A172 (cell line): ENCODE measurements around the gene KRT1. TPM values are rescaled to one million over a fixed set of nuclear protein-coding genes. Genes with fewer than 3 reads are reported as not detected.
"Not testable (repeated sequence)": the region's sequence is repeated elsewhere in the genome, so short reads cannot be mapped to it uniquely, and the experiment has no call there.

Source experiments
- DNase-seq: peaks from one replicate; pipeline ENCODE4 v3.0.0-alpha.2; 2015; ENCODE audit warnings: low spot score
- total RNA-seq: library from RNA; depleted of rRNA; stranded (reverse); fragments of >200 nt; shearing (Covaris generic); gene quantifications from 2 replicates; pipeline ENCODE4 v1.2.3, GENCODE V29; 2014

Gene KRT1
- total RNA-seq, 1 experiment from 2014 or later, result not detected

DNA sequence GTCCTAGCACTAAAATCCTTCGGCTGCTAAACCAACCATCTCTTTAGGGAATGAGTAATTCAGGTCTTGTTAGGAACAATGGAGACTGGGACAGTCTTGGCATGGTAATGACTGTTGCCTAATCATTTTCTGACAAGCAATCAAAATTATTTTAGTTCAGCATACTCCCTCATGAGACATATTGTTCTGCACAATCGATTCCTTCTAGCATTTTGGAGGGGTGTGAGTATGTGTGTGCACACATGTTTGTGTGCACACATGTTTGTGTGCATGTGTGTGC is 2.1 kb upstream of the KRT1 start:
- DNase-seq, result no peak

DNA sequence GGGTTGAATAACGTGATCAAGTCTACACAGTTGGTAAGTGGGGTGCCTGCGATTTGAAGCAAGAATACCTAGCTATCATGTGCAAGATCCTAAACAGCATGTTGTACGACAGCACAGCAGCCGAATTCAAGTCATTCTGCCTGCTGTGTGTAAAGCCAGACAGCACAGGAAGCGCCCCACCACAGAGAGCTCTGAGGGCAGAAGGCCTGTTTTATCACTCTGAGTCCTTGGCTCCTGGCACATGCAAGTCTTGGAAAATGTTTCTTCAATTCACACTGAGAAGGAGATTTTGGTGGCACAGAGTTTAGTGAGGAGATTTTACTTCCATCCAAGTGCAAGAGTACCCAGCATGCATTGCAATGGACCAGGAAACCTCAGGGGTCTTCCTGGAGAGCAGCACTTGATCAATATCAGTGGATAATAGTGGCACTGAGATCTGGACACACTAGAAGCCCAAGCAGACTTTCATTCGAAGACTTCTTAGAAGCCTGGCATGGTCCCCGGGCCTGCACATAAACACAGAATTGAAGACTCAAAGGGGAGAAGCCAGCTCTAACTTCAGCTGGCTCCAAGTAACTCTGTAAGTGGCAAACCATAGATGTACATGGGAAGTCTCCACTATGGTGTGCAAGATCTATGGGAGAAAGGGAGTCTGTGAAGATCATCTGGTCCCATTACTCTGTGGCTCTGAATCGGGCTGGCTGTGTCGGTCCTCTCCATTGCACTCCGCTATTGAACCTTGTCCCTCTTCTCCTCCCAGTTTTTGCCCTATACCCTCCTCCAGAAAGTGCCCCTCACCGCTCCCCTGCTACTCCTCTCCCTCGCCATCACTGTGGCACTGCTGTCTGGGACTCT is 1.5 kb upstream of the KRT1 start:
- no peak for DNase-seq

DNA sequence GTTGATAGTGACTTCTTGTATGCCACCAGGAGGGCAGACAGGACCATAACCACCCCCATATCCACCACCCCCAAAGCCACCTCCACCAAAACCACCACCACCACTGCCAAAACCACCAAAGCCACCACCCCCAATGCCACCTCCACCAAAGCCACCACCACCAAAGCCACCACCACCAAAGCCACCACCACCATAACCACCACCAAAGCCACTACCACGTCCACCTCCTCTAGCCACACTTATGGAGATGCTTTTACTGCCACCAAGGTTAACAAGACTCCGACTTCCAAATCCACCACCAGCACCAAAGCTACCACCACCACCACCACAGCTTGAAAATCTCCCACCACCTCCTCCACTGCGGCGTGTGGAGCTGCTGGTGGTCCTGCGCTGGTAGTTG is 332 bp downstream of the KRT1 start:
- DNase-seq, result no peak

DNA sequence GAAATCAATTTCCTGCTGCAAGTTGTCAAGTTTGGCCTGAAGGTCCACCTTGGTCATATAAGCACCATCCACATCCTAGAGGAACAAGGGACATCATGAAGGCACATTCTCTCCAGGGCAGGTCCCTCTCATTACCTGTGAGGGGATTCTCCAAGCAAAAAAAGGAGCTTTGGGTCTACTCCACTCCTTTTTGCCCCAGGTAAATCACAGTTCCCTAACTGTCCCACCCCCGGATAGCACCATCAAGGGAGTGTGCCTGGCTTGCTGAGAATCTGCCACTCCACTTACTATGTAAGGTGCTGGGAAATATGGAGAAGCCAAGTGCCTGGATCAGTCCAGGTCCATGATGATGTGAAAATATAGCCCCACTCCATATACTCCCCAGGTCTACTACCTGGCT is 2.5 kb downstream of the KRT1 start:
- no peak for DNase-seq

DNA sequence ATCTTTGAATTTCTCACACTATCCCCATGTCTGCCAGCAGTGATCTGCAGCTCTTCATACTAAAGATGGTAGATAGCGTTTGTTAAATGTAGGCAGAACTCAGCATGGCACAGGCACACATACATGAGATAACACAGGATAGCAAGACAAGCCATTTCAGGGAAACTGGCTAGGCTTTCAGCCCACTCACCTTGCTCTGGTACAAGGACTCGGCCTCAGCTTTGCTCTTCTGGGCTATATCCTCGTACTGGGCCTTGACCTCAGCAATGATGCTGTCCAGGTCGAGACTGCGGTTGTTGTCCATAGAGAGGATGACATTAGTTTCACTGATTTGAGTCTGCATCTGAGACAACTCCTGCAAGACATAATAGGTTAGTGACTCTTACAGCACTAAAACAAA is 3.1 kb downstream of the KRT1 start:
- no peak for DNase-seq

DNA sequence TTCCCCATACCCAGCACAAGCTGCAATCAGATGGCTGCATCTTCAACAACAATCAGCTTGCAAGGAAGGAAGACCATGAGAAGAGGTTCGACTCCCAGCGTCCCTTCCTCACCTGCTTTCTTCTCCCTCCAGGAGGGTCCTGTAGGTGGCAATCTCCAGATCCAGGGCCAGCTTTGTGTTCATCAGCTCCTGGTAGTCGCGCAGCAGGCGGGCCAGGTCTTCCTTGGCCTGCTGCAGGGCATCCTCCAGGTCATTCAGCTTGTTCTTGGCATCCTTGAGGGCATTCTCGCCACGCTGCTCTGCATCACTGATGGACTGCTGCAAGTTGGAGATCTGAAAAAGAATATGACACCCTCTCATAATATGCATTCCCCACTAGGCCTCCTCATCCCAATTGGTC is 4.0 kb downstream of the KRT1 start:
- no peak for DNase-seq

DNA sequence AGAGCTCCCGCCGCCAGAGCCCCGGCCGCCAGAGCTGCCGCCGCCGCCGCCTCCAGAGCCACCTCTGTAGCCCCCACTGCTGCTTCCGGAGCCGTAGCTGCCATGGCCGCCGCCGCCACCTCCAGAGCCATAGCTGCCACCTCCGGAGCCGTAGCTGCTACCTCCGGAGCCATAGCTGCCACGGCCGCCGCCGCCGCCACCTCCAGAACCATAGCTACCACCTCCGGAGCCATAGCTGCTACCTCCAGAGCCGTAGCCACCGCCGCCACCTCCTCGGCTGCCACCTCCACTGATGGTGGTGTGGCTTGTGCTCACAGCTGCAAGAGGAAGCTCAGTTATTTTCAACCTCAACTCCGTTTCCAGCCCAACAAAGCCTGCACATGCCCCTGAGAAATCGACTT is 4.9 kb downstream of the KRT1 start:
- no peak for DNase-seq

DNA sequence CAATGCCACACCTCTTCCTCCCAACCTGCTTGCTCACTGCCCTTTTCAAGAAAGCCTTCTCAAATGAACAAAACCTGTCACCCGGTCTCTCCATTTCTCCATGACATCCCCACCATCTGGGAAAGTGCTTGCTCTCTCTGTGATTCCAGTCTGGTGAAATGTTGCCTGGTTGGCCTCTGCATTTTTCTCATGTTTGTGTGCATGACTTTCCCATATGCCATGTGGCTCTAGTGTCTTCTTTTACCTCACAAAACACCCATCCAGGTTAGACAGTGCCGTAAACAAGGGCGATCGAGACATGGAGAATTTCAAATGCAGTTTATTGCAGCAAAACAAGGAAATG is 5.8 kb downstream of the KRT1 start:
- no peak for DNase-seq

DNA sequence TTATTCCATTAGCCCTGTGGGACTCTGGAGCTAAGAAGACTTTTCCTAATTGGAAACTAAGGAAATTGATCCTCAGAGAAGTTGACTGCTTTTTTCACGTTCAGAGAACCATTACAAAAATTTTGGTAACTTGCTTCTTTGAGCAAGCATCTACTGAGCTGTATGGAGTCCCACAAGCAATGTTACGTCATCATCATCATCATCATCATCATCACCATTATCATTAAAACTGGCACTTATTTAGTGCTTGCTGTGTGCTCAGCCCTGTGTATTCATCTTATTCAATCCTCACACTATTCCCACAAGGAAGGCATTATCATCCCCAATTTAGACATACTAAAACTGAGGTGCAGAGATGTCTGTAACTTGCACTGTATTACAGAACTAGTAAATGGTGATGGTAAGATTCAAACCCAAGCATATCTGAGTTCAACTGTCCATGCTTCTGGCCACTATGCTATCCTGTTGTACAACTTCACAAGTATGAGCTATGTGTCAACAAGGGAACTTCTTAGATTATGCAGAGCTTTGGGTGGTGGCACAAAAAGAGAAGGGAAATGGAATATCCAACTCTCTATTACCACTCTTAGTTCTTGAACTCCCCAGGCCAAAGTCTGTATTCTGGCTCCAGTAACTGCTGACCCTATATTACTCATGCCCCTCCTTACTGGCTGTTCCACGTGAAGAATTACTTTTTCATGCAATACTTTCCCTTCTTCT is 6.3 kb downstream of the KRT1 start:
- no peak for DNase-seq

DNA sequence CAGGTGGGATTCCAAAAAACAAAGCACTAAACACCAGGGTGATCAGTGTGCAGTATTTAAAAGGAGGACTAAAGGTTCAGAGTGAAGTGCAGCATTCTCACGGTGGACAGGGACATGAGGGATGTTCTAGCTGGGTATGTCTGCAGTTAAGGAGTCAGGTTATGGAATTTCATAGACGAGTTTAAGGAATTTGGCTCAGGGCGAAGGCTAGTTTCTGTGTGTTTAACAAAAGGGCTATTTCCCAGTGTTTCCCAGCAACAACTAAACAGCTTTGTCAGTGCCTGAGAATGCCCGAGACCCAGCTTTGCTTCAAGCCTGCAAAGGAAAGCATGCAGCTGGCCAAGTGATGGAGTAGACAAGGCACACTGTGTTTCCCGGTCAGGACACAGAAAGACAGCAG is 7.0 kb downstream of the KRT1 start:
- DNase-seq, result no peak

DNA sequence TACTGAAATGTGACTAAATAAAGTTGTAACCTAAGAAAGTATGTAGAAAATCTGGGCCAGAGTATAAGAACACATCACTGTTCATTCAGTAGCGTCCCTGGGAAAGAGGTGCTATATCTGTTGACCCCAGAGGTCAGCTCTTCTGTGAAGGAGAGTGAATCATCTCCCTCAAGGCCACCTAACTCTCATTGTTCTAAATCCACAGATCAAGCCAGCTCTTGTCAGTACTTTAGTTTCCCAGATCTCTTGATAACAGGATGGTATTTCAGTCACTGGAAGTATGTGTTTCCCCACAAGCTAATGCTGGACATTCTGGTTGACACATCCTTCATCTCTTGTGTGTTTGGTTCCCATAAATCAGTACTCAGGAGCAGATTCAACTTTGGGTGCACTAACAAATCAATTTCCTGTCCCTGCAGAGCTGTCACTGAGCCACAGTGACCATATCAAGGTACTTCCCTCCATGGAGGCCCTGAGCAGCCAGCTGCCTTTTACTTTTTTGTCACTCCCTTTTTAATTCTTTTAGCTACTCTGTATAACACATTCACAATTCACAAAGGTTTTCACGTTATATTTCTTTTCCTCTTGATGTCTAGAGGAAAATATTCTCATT is 7.8 kb downstream of the KRT1 start:
- DNase-seq, result peak; percentile 92

DNA sequence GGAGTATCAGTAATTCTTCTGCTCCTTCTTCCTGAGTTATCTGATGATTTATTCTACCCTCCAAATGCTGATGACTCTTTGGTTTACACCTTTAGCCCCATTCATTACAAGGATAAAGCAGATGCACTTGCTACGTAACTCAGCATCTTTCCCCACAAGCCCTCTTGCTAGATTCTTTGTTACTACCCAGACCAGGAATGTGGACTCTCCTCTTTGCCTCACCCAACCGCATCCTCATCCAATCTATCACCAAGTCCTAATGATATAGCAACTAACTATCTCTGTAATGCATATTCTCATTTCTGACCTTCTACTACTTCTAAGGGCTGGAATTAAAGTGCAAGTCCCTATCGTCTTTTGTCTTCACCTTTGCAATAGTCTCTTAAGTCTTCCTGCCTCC is 9.2 kb downstream of the KRT1 start:
- no peak for DNase-seq

DNA sequence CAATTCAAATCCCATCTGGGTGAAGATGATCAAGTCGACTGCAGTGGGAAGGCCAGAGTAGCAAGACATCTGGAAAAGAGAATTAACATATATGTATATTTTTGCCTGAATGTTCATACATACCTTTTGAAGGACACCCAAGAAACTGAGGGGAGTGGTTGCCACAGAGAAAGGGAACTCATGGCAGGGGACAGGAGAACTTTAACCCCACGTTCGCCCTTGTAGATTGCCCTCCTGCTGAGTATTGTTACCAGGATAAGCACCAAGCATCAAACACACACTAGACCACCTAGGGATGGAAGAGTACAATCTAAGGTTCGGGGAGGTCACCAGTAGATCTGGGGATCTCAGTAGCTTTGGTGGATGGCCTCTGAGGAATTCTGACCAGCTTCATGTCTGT is 9.7 kb downstream of the KRT1 start:
- DNase-seq, result no peak

DNA sequence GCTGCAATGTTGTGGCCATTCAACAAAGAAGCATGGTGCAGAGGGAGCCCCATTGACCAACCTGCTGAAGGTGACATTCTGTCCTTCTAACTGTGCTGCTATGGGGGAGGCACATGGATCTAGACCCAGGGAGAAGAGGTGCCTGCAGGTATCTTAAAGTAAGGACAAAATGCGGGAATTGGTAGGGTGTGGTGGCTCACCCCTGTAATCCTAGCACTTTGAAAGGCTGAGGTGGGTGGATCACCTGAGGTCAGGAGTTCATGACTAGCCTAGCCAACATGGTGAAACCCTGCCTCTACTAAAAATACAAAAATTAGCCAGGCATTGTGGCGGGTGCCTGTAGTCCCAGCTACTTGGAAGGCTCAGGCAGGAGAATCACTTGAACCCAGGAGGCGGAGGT is 10.3 kb downstream of the KRT1 start:
- DNase-seq, result not testable (repeated sequence)

DNA sequence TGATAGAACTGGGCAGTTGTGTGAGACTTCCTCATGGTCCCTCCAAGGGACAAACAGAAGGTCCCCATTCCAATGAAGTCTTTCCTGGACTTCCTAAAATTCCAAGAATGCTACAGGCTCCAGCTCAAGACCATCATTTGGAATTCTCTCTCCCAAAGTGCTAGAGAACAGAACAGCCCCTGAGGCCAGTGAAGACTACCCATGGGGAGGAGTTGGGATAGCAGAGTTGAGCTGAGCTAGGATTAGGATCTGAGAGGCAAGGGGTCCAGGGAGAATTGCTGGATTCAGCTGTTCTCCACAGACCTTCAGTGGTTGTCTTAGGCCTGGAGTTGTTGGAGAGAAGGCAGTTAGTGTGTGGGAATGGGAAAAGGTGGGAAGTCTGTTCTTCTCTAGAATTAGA is 10.8 kb downstream of the KRT1 start:
- no peak for DNase-seq

DNA sequence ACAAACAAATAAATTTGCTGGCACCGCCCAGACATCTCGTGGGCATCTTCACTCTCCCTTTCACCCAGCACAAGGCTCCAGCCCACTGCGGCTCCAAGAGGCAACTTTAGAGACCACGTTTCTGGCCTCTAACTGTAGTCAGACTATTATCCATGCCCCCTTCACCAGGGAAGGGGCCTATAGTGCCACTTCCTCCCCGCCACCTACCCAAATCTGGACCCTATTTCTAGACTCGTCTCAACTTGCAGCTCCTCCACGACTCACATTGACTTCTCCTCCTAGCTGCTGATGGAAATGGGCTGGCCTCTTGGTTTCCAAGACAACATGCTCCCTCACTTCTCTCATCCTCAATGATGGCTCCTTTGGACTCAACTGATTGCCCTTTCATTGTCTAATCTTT is 12.3 kb downstream of the KRT1 start:
- DNase-seq, result no peak

DNA sequence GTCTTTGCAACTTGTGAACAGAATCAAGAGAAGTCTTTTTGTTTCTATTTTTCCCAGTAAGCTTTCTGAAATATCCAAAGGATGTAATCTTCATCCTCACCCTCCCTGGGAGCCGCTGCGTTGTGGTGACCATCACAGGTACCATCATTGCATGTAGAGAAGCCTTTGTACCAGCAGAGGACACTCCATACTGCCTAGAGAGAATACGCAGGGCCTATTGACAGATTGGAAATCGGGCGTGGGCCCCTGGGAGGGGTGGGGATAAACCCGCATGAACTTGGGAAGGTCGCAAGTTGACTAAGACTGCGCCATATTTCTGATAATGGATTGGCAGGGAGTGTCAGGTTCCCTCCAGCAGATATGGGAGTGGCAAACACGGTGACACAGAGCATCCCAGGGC is 12.7 kb downstream of the KRT1 start:
- DNase-seq, result no peak

DNA sequence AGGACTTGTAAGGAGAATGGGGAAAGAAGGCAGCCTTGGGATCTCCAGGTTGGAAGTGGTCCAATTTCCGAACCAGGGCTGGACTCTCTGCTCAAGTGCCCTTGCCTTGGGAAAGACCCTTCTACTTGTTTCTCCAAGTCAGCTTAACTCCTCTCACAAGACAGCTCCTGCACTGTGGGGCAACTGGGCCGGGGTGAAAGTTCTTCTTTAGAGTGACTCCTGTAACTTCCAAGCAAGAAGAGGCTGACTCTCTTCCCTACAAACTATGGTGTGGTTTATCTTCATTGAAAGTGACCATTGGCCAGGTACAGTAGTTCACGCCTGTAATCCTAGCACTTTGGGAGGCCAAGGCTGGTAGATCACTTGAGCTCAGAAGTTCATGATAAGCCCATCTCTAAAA is 13.7 kb downstream of the KRT1 start:
- DNase-seq, result no peak

DNA sequence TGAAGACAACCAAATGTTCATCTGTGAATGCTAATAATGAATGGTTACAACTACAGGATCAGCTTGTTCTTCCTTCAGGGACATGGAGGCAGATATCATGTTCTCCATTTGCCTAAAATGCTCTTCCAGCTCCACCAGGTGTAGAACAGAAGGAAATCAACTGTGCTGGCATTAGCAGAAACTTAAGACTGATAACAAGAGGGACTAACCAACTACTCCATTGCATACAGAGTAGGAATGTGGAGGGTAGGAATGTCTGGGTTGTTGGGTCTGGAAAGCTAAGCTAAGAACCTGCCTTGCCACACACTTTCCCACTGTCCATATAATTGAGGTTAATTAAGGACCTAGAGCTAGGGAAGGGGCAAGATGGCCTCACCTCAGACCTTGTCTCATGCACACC is 16.8 kb downstream of the KRT1 start:
- no peak for DNase-seq

DNA sequence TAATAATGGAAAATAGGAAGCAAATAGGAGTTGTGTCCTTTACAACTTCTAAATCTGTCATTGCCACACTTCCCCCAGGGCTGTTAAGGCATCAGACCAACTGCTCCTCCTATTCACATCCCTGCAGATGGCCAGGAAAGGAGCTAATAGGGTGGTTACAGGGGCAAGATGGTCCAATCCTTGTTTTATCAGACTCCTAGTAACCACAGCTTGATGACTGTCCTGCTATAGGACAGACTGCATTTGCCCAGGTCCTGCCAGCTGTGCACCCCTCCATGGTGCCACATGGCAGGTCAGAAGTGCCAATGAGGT is 17.3 kb downstream of the KRT1 start:
- DNase-seq, result no peak

DNA sequence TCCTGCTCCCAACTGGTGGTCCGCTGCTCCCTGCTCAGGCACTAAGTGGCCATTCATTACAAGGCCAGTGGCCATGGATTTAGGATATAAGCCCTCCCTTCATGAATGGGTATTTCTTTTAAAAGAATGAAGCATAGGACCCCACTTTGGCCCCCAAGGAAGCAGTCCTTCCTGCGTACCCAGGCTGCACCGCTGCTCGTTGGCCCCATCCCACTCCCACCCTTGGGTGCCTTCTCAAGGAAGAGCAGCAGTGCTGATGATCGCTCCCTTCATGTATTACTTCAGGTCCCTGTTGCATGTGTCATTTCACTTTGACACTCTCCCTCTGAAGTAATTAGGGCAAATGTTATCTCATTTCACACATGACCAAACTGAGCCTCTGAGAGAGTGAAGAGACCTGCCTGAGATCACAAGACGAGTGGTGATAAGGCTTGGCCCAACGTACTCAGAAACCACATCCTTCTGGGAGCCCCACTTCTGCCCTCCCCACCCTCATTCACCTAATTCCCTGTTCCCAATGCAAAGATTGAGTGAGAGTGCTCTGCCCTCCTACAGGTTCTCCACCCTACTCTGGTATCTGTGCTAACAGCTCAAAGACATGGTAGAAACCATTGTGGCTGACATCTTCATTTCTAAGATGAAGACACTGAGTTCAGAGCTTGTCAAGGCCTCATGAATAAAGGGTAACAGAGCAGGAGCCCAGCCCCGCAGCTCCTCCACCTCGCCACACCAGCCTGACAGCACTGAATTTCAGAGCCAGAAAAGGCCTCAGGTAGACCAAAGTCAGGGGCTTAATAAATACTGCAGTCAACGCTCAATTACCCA is 17.9 kb downstream of the KRT1 start:
- DNase-seq, result no peak

DNA sequence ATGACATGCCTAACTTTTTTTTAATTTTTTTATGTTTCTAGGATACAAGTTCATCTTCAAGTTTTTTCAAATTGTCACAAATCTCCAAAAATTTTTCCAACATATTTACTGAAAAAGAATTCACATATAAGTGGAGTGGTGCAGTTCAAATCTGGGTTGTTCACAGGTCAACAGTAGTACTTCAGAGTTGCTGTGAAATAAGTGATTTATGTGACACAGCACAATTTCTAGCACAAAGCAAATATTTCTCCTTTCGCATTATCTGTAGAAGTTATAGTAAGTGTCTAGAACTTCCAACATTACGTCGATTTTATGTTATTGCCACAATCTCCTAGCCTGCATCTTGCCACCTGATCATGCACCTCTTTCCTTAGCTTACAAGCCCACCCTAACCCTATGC is 18.5 kb downstream of the KRT1 start:
- DNase-seq, result no peak
